HepG2 (cell line): ENCODE measurements around the gene MYO6.

ENCODE experiments used
- BHLHE40 ChIP-seq: IDR thresholded peaks from 2 replicates; pipeline ENCODE4 v1.6.1; 2011; ENCODE audit warnings: low read length, improper control_type of control experiment
- MAFF ChIP-seq: IDR thresholded peaks from 2 replicates; pipeline ENCODE4 v1.6.1; 2011; ENCODE audit warnings: low read depth, low read length, improper control_type of control experiment
- ZFP36L2 ChIP-seq: sonication (generic); formaldehyde crosslinking; IDR thresholded peaks from 2 replicates; pipeline ENCODE4 v1.4.0; 2020; ENCODE audit warnings: missing genetic modification reagents
- ZNF136 ChIP-seq: sonication (generic); formaldehyde crosslinking; IDR thresholded peaks from 2 replicates; pipeline ENCODE4 v1.8.1; 2022; ENCODE audit warnings: low read depth, mild to moderate bottlenecking, moderate library complexity, missing genetic modification reagents
- ZNF430 ChIP-seq: sonication (generic); formaldehyde crosslinking; IDR thresholded peaks from 2 replicates; pipeline ENCODE4 v1.9.0; 2021; ENCODE audit warnings: mild to moderate bottlenecking, missing genetic modification reagents
- TF ChIP-seq, protein P1 (sequence below): sonication (generic); formaldehyde crosslinking; IDR thresholded peaks from 2 replicates; pipeline ENCODE4 v1.8.0; 2022; ENCODE audit warnings: low read depth, missing genetic modification reagents
- TF ChIP-seq, protein P2 (sequence below): sonication (generic); formaldehyde crosslinking; IDR thresholded peaks from 2 replicates; pipeline ENCODE4 v1.5.0; 2020; ENCODE audit warnings: mild to moderate bottlenecking, missing genetic modification reagents, moderate library complexity

DNA sequence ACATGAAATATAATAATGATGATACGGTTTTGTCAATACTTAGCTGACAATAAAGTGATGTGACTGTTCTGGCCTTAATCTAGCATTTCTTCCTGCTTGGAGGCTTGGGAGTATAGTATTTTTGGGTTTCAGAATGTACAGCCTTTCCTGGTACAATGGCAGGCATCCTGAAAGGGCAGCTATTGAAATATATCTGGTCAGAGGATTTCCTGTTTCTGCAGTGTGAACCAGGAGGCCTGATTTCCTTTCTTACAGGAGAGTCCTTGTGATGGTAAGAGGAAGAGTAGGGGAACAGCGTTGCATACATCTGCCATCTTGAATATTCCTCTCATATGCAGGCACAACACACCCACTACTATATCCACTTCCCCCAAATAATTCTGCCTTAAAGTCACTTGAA, 93.7 kb downstream of the MYO6 start:
- no peak for TF ChIP-seq ZNF136 (CRISPR knock-in tag)
- no peak for TF ChIP-seq ZFP36L2
- TF ChIP-seq BHLHE40 = no peak
- TF ChIP-seq, protein P1, sequence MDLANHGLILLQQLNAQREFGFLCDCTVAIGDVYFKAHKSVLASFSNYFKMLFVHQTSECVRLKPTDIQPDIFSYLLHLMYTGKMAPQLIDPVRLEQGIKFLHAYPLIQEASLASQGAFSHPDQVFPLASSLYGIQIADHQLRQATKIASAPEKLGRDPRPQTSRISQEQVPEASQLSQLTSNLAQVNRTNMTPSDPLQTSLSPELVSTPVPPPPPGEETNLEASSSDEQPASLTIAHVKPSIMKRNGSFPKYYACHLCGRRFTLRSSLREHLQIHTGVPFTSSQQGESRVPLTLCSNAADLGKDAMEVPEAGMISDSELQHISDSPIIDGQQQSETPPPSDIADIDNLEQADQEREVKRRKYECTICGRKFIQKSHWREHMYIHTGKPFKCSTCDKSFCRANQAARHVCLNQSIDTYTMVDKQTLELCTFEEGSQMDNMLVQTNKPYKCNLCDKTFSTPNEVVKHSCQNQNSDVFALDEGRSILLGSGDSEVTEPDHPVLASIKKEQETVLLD (CRISPR knock-in tag) = no peak
- TF ChIP-seq ZNF430 = no peak
- TF ChIP-seq, protein P2, sequence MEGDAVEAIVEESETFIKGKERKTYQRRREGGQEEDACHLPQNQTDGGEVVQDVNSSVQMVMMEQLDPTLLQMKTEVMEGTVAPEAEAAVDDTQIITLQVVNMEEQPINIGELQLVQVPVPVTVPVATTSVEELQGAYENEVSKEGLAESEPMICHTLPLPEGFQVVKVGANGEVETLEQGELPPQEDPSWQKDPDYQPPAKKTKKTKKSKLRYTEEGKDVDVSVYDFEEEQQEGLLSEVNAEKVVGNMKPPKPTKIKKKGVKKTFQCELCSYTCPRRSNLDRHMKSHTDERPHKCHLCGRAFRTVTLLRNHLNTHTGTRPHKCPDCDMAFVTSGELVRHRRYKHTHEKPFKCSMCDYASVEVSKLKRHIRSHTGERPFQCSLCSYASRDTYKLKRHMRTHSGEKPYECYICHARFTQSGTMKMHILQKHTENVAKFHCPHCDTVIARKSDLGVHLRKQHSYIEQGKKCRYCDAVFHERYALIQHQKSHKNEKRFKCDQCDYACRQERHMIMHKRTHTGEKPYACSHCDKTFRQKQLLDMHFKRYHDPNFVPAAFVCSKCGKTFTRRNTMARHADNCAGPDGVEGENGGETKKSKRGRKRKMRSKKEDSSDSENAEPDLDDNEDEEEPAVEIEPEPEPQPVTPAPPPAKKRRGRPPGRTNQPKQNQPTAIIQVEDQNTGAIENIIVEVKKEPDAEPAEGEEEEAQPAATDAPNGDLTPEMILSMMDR (CRISPR knock-in tag) = no peak
- no peak for TF ChIP-seq MAFF
